ENCODE results near the gene LTA. TPM values are rescaled to one million over a fixed set of nuclear protein-coding genes. Genes with fewer than 3 reads are reported as not detected.

Gene LTA
- total RNA-seq, 4 donors from 2014 or later = not detected

GRCh38 chr6:31614684-31615578 lies 42.8 kb downstream of the LTA start, which contains the start of gene AIF1:
AIF1 (plus strand) TSS chr6:31615234; CDS start chr6:31615330, 96 bp downstream.
- Histone ChIP-seq H3K9me3 (no peaks in the 10 kb centered on the region), H3K4me1 (peaks cover 0 to 6% (median 2%) of the 10 kb centered on the region in 4 donors), H3K27me3 (no peaks in the 10 kb centered on the region), H3K27ac (peak within 1 kb of the TSS in 3 of 4 donors; percentile 35 to 53 (median 40)), H3K4me3 (peak within 1 kb of the TSS in 3 of 4 donors; percentile 3 to 39 (median 18)), H3K36me3 (no peaks in the 10 kb centered on the region)
- TF ChIP-seq, protein P1, sequence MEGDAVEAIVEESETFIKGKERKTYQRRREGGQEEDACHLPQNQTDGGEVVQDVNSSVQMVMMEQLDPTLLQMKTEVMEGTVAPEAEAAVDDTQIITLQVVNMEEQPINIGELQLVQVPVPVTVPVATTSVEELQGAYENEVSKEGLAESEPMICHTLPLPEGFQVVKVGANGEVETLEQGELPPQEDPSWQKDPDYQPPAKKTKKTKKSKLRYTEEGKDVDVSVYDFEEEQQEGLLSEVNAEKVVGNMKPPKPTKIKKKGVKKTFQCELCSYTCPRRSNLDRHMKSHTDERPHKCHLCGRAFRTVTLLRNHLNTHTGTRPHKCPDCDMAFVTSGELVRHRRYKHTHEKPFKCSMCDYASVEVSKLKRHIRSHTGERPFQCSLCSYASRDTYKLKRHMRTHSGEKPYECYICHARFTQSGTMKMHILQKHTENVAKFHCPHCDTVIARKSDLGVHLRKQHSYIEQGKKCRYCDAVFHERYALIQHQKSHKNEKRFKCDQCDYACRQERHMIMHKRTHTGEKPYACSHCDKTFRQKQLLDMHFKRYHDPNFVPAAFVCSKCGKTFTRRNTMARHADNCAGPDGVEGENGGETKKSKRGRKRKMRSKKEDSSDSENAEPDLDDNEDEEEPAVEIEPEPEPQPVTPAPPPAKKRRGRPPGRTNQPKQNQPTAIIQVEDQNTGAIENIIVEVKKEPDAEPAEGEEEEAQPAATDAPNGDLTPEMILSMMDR (IDR thresholded peaks at IDR 0.05) = no peak
- TF ChIP-seq POLR2A (IDR thresholded peaks at IDR 0.05) = no peak
- TF ChIP-seq EP300 (IDR thresholded peaks at IDR 0.05) = peak in 1 of 2 donors; percentile 29
- DNase-seq (ENCODE audit: low spot score in 2 of 2) = no peak
- 58 to 59% methylated on average over 6 of the region's 6 CpGs for WGBS, 2 donors

GRCh38 chr6:31615748-31616147 lies 43.7 kb downstream of the LTA start:
- 35 to 50% methylated on average over 7 of the region's 7 CpGs for WGBS, 2 donors
- H3K4me1 ChIP-seq = peaks cover 0 to 6% (median 2%) of the 10 kb centered on the region in 4 donors
- TF ChIP-seq EP300 (IDR thresholded peaks at IDR 0.05) (no peak), POLR2A (IDR thresholded peaks at IDR 0.05) (no peak)
- TF ChIP-seq, protein P1 (IDR thresholded peaks at IDR 0.05) = no peak
- no peaks in the 10 kb centered on the region for H3K27me3 ChIP-seq
- H3K36me3 ChIP-seq = no peaks in the 10 kb centered on the region
- peak overlapping the region in 3 of 4 donors; percentile 3 to 39 (median 18) for H3K4me3 ChIP-seq
- DNase-seq (ENCODE audit: low spot score in 2 of 2) = no peak
- H3K9me3 ChIP-seq = no peaks in the 10 kb centered on the region
- peak overlapping the region in 3 of 4 donors; percentile 35 to 53 (median 40) for H3K27ac ChIP-seq

DNA sequence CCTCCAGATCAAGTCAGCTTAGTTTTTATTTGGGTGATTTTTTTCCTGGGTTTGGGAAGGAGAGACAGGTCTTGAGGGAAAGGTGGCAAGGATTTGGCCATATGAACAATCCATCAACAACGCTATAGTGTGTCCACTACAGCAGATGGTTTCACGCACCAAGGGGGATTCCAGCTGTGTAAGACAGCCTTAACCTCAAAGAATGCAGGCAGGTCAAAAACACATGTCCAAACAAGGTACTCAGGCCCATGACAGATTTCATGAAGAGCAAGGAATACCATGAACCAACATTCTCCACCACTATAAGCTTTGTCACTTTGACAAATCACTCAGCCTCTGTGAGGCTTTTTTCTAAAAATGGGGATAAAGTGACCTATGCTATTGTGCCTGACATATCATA lies 44.9 kb downstream of the LTA start:
- TF ChIP-seq, protein P1 (IDR thresholded peaks at IDR 0.05) = no peak
- TF ChIP-seq EP300 (IDR thresholded peaks at IDR 0.05) = no peak
- no peak for TF ChIP-seq POLR2A (IDR thresholded peaks at IDR 0.05)
- no peaks in the 10 kb centered on the region for H3K9me3 ChIP-seq
- no peak for DNase-seq (ENCODE audit: low spot score in 2 of 2)
- peaks cover 0 to 13% (median 9%) of the 10 kb centered on the region in 4 donors for H3K4me1 ChIP-seq
- no peak overlapping the region for H3K27ac ChIP-seq
- WGBS, 2 donors = 84 to 91% methylated on average over 2 of the region's 2 CpGs
- no peaks in the 10 kb centered on the region for H3K27me3 ChIP-seq
- H3K4me3 ChIP-seq = no peak overlapping the region
- H3K36me3 ChIP-seq = no peaks in the 10 kb centered on the region

GRCh38 chr6:31619805-31620585 lies 47.9 kb downstream of the LTA start:
- peak; percentile 93 to 97 for TF ChIP-seq POLR2A (IDR thresholded peaks at IDR 0.05)
- TF ChIP-seq, protein P1 (IDR thresholded peaks at IDR 0.05) = peak in 2 of 5 experiments; percentile 39 to 65
- TF ChIP-seq EP300 (IDR thresholded peaks at IDR 0.05) = peak; percentile 52 to 98
- peaks cover under 1 to 21% (median 8%) of the 10 kb centered on the region in 3 donors for H3K36me3 ChIP-seq
- H3K27ac ChIP-seq = peak overlapping the region; percentile 92 to 98 (median 98)
- peak overlapping the region; percentile 44 to 100 (median 90) for H3K4me3 ChIP-seq
- no peaks in the 10 kb centered on the region for H3K9me3 ChIP-seq
- H3K27me3 ChIP-seq = no peaks in the 10 kb centered on the region
- WGBS, 2 donors = 0% methylated on average over 50 of the region's 50 CpGs
- peaks cover 0 to 23% (median 15%) of the 10 kb centered on the region in 4 donors for H3K4me1 ChIP-seq
- peak; percentile 96 for DNase-seq (ENCODE audit: low spot score in 2 of 2)
